HEK293 (cell line): ENCODE measurements around the gene MICALL1.
"Not testable (repeated sequence)": the region's sequence is repeated elsewhere in the genome, so short reads cannot be mapped to it uniquely, and the experiment has no call there.

ENCODE experiments used
- CTCF ChIA-PET: fragments of 350-600 bp; formaldehyde crosslinking; extraction: SDS; loops from one replicate; lab custom pipeline; 2021; ENCODE audit warnings: antibody characterized with exemption; lab: Yijun Ruan, JAX
- POLR2A ChIA-PET: fragments of 300-600 bp; formaldehyde crosslinking; extraction: SDS; loops from one replicate; lab custom pipeline; 2020; ENCODE audit warnings: antibody characterized with exemption, inconsistent platforms; lab: Yijun Ruan, JAX
- H3K27ac ChIP-seq: fragments of 200-500 bp; sonication (Bioruptor generic); 2 replicates; pipeline ENCODE4 v1.5.1; 2014; ENCODE audit warnings: low read depth, low read length, control low read depth, inconsistent platforms; ENCODE audit errors: extremely low read depth
- H3K36me3 ChIP-seq, 2 experiments: fragments of 200-500 bp in 1 of 2; sonication (Bioruptor generic) in 1 of 2; 1 replicate in 1 of 2; 2 replicates in 1 of 2; pipeline ENCODE4 v1.5.1; 2014 to 2017; ENCODE audit warnings: inconsistent platforms in 2 of 2, low read length in 2 of 2; ENCODE audit not compliant: control insufficient read depth in 2 of 2, insufficient read depth in 1 of 2
- H3K4me1 ChIP-seq: fragments of 200-500 bp; sonication (Bioruptor generic); 2 replicates; pipeline ENCODE4 v1.5.1; 2014; ENCODE audit warnings: mild to moderate bottlenecking, low read length, inconsistent platforms; ENCODE audit not compliant: control insufficient read depth, insufficient read depth
- H3K4me3 ChIP-seq: 2 replicates; pipeline ENCODE4 v1.5.1; 2011; ENCODE audit warnings: low read depth, mild to moderate bottlenecking, control low read depth, low read length, moderate library complexity
- H3K9me3 ChIP-seq: fragments of 200-500 bp; sonication (Bioruptor generic); 2 replicates; pipeline ENCODE4 v1.5.1; 2014; ENCODE audit warnings: low read depth, low read length, inconsistent platforms; ENCODE audit not compliant: control insufficient read depth, insufficient read depth
- GLI2 ChIP-seq: fragments of 450-650 bp; formaldehyde crosslinking; IDR thresholded peaks from 2 replicates; pipeline ENCODE4; 2017; ENCODE audit warnings: missing biosample characterization, missing genetic modification characterization, low read depth, borderline replicate concordance
- GLIS2 ChIP-seq: fragments of 450-650 bp; formaldehyde crosslinking; IDR thresholded peaks from 2 replicates; pipeline ENCODE4 v1.5.1; 2016; ENCODE audit warnings: missing biosample characterization, missing genetic modification characterization
- HOXD13 ChIP-seq: sonication (generic); formaldehyde crosslinking; IDR thresholded peaks from 2 replicates; pipeline ENCODE4 v1.8.0; 2022; ENCODE audit warnings: missing genetic modification reagents, borderline replicate concordance
- IKZF3 ChIP-seq: fragments of 450-650 bp; IDR thresholded peaks from 2 replicates; pipeline ENCODE4 v1.5.0; 2018; ENCODE audit warnings: missing biosample characterization, mild to moderate bottlenecking, missing genetic modification characterization, moderate library complexity
- PRDM1 ChIP-seq: fragments of 450-650 bp; formaldehyde crosslinking; IDR thresholded peaks from 2 replicates; pipeline ENCODE4; 2016; ENCODE audit warnings: missing biosample characterization, missing genetic modification characterization
- REPIN1 ChIP-seq: fragments of 450-650 bp; formaldehyde crosslinking; IDR thresholded peaks from 2 replicates; pipeline ENCODE4 v1.5.1; 2017; ENCODE audit warnings: missing biosample characterization, missing genetic modification characterization, low read depth
- SP3 ChIP-seq: fragments of 450-650 bp; formaldehyde crosslinking; IDR thresholded peaks from 2 replicates; pipeline ENCODE4 v1.5.1; 2016; ENCODE audit warnings: missing biosample characterization, missing genetic modification characterization
- SP7 ChIP-seq: fragments of 450-650 bp; formaldehyde crosslinking; IDR thresholded peaks from 2 replicates; pipeline ENCODE4 v1.5.1; 2016; ENCODE audit warnings: missing biosample characterization, missing genetic modification characterization
- ZNF175 ChIP-seq: fragments of 450-650 bp; formaldehyde crosslinking; IDR thresholded peaks from 2 replicates; pipeline ENCODE4 v1.5.1; 2016; ENCODE audit warnings: missing biosample characterization, missing genetic modification characterization
- ZNF324 ChIP-seq: fragments of 450-650 bp; formaldehyde crosslinking; IDR thresholded peaks from 2 replicates; pipeline ENCODE4 v1.5.1; 2016; ENCODE audit warnings: missing biosample characterization, missing genetic modification characterization
- ZNF335 ChIP-seq: fragments of 450-650 bp; formaldehyde crosslinking; conservative IDR thresholded peaks from 2 replicates; pipeline ENCODE4 v1.5.1; 2016; ENCODE audit warnings: missing biosample characterization, missing genetic modification characterization
- ZNF426 ChIP-seq: fragments of 450-650 bp; formaldehyde crosslinking; IDR thresholded peaks from 2 replicates; pipeline ENCODE4 v1.5.1; 2017; ENCODE audit warnings: missing biosample characterization, missing genetic modification characterization, mild to moderate bottlenecking, inconsistent platforms, moderate library complexity
- ZNF544 ChIP-seq: fragments of 450-650 bp; formaldehyde crosslinking; IDR thresholded peaks from 2 replicates; pipeline ENCODE4 v1.5.0; 2017; ENCODE audit warnings: missing biosample characterization, missing genetic modification characterization
- TF ChIP-seq, protein P1 (sequence below): fragments of 450-650 bp; formaldehyde crosslinking; IDR thresholded peaks from 2 replicates; pipeline ENCODE4 v1.5.1; 2016; ENCODE audit warnings: missing biosample characterization, missing genetic modification characterization, borderline replicate concordance
- TF ChIP-seq, protein P2 (sequence below): fragments of 450-650 bp; formaldehyde crosslinking; IDR thresholded peaks from 2 replicates; pipeline ENCODE4 v1.5.1; 2016; ENCODE audit warnings: missing biosample characterization, missing genetic modification characterization, low read depth
- TF ChIP-seq, protein P3 (sequence below): fragments of 450-650 bp; formaldehyde crosslinking; IDR thresholded peaks from 2 replicates; pipeline ENCODE4 v1.5.1; 2016; ENCODE audit warnings: missing biosample characterization, missing genetic modification characterization

The MICALL1 gene

DNA sequence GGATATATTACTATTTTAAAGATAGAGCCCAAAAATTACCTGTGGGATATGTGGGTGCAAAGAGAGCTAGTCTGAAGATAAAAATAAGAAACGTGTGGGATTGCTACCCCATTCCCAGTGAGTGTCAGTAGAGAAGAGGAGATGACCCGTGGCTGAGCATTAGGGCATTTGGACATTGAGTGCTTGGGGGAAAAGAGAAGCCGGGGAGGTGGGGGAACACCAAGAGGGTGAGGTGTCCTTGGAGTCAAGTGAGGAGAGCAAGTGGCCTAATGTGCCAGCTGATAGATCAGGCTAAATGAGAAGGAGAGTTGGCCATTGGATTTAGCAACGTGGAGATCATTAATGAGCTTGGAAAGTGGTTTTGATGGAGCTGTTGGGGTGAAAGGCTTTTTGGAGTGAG, 48.6 kb downstream of the MICALL1 start:
- H3K9me3 ChIP-seq, result no peaks in the 10 kb centered on the region
- H3K27ac ChIP-seq, result no peak overlapping the region
- H3K4me1 ChIP-seq, result 0 out of 2 replicates have a peak, but pooled peaks cover 4% of the 10 kb centered on the region
- TF ChIP-seq PRDM1 (peak; percentile 75), HOXD13 (CRISPR knock-in tag) (no peak)
- POLR2A ChIA-PET, result interaction anchor here (0.5 to 1.8 kb wide), 6 partner anchors 10 to 361 kb away, joined by 3 to 10 read pairs (median 6); partner anchors contain the start of genes LGALS1 and MICALL1
- H3K4me3 ChIP-seq, result peak overlapping the region; percentile 99
- CTCF ChIA-PET, result interaction anchor here (0.8 to 3.0 kb wide), 8 partner anchors 7 to 387 kb away, joined by 3 to 21 read pairs (median 6); no protein-coding TSS in a partner anchor
- peaks cover 19 to 34% of the 10 kb centered on the region in 2 experiments; a peak in 2 of 3 replicates for H3K36me3 ChIP-seq

DNA sequence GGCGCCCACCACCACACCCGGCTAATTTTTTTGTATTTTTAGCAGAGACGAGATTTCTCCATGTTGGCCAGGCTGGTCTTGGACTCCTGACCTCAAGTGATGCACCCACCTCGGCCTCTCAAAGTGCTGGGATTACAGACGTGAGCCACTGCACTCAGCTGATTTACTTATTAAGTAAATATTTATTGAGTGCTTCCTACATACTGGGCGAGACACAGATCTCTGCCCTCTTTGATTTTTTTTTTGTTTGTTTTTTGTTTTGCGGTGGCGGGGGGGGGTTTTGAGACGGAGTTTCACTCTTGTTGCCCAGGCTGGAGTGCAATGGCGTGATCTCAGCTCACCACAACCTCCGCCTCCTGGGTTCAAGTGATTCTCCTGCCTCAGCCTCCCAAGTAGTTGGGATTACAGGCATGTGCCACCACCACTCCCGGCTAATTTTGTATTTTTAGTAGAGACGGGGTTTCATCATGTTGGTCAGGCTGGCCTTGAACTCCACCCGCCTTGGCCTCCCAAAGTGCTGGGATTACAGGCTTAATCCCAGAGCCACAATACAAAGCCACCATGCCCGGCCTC, 49.8 kb downstream of the MICALL1 start:
- H3K4me3 ChIP-seq, POLR2A ChIA-PET, H3K4me1 ChIP-seq, H3K9me3 ChIP-seq, H3K27ac ChIP-seq: not testable (repeated sequence)
- peaks cover 31 to 44% of the 10 kb centered on the region in 2 experiments; a peak in 2 of 3 replicates for H3K36me3 ChIP-seq
- CTCF ChIA-PET, result interaction anchor here (1.2 to 3.0 kb wide), 4 partner anchors 8 to 44 kb away, joined by 4 to 21 read pairs (median 8); no protein-coding TSS in a partner anchor

DNA sequence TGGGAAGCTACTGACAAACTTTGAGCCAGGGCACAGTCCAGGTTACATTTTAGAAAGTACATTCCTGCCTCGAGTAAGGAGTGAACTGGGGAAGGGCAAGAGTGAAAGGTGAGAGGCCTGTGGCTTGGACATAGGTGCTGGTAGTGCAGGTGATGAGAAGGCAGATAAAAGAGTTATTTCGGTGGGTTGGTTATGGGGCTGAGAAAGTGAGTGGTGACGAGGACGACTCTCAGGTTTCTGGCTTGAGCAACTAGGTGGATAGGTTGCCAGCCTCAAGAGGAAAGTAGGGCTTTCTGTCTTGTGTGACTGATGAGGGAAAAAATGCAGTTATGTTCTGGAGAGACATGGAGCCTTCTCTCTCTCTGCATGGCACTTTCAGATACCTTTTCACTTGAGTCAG, 51.1 kb downstream of the MICALL1 start:
- ChIA-PET CTCF (no interaction called here), POLR2A (no interaction called here)
- TF ChIP-seq PRDM1 (peak; percentile 87), ZNF544 (tag by site-specific recombination) (no peak)
- TF ChIP-seq, protein P1, sequence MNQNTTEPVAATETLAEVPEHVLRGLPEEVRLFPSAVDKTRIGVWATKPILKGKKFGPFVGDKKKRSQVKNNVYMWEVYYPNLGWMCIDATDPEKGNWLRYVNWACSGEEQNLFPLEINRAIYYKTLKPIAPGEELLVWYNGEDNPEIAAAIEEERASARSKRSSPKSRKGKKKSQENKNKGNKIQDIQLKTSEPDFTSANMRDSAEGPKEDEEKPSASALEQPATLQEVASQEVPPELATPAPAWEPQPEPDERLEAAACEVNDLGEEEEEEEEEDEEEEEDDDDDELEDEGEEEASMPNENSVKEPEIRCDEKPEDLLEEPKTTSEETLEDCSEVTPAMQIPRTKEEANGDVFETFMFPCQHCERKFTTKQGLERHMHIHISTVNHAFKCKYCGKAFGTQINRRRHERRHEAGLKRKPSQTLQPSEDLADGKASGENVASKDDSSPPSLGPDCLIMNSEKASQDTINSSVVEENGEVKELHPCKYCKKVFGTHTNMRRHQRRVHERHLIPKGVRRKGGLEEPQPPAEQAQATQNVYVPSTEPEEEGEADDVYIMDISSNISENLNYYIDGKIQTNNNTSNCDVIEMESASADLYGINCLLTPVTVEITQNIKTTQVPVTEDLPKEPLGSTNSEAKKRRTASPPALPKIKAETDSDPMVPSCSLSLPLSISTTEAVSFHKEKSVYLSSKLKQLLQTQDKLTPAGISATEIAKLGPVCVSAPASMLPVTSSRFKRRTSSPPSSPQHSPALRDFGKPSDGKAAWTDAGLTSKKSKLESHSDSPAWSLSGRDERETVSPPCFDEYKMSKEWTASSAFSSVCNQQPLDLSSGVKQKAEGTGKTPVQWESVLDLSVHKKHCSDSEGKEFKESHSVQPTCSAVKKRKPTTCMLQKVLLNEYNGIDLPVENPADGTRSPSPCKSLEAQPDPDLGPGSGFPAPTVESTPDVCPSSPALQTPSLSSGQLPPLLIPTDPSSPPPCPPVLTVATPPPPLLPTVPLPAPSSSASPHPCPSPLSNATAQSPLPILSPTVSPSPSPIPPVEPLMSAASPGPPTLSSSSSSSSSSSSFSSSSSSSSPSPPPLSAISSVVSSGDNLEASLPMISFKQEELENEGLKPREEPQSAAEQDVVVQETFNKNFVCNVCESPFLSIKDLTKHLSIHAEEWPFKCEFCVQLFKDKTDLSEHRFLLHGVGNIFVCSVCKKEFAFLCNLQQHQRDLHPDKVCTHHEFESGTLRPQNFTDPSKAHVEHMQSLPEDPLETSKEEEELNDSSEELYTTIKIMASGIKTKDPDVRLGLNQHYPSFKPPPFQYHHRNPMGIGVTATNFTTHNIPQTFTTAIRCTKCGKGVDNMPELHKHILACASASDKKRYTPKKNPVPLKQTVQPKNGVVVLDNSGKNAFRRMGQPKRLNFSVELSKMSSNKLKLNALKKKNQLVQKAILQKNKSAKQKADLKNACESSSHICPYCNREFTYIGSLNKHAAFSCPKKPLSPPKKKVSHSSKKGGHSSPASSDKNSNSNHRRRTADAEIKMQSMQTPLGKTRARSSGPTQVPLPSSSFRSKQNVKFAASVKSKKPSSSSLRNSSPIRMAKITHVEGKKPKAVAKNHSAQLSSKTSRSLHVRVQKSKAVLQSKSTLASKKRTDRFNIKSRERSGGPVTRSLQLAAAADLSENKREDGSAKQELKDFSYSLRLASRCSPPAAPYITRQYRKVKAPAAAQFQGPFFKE (tag by site-specific recombination), result no peak
- 0 out of 2 replicates have a peak, but pooled peaks cover 4% of the 10 kb centered on the region for H3K4me1 ChIP-seq
- no peak overlapping the region for H3K27ac ChIP-seq
- H3K4me3 ChIP-seq, result no peak overlapping the region
- H3K9me3 ChIP-seq, result no peaks in the 10 kb centered on the region
- H3K36me3 ChIP-seq, result peaks cover 43 to 58% of the 10 kb centered on the region in 2 experiments; a peak in 2 of 3 replicates

DNA sequence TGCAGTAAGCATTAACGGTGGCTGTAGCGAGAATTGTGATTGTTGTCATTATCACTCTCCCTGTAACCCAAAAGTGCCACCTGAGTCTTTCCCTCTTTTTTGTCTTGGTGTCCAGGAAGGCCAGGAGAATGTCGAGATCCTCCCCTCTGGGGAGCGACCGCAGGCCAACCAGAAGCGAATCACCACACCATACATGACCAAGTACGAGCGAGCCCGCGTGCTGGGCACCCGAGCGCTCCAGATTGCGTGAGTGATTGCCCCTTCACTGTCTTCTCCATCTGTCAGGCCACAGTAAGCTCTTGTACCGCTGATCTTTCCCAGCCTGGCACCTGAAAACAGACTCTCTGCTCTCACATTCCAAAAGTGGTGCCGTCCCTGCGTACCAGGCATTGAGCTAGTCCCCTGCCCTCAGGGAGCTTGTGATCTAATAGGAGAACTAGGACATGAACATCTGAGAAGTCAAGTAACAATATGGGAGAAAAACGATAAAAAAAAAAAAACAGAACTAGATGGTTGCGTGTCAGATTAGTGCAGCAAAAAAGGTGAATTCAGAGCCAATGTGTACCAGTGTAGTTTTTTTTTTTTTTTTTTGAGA, 53.2 kb downstream of the MICALL1 start:
- Histone ChIP-seq H3K4me3 (no peak overlapping the region), H3K9me3 (no peaks in the 10 kb centered on the region), H3K27ac (no peak overlapping the region), H3K4me1 (0 out of 2 replicates have a peak, but pooled peaks cover 4% of the 10 kb centered on the region), H3K36me3 (peaks cover 60 to 71% of the 10 kb centered on the region in 2 experiments)
- ChIA-PET CTCF (interaction anchor here (0.7 to 1.1 kb wide), 2 partner anchors 93 to 142 kb away, joined by 4 to 6 read pairs; no protein-coding TSS in a partner anchor), POLR2A (interaction anchor here (0.6 to 0.7 kb wide), 3 partner anchors 31 to 261 kb away, joined by 3 to 4 read pairs (median 4); no protein-coding TSS in a partner anchor)
- TF ChIP-seq ZNF426 (tag by site-specific recombination), result no peak
- TF ChIP-seq ZNF335 (tag by site-specific recombination), result no peak
- TF ChIP-seq, protein P2, sequence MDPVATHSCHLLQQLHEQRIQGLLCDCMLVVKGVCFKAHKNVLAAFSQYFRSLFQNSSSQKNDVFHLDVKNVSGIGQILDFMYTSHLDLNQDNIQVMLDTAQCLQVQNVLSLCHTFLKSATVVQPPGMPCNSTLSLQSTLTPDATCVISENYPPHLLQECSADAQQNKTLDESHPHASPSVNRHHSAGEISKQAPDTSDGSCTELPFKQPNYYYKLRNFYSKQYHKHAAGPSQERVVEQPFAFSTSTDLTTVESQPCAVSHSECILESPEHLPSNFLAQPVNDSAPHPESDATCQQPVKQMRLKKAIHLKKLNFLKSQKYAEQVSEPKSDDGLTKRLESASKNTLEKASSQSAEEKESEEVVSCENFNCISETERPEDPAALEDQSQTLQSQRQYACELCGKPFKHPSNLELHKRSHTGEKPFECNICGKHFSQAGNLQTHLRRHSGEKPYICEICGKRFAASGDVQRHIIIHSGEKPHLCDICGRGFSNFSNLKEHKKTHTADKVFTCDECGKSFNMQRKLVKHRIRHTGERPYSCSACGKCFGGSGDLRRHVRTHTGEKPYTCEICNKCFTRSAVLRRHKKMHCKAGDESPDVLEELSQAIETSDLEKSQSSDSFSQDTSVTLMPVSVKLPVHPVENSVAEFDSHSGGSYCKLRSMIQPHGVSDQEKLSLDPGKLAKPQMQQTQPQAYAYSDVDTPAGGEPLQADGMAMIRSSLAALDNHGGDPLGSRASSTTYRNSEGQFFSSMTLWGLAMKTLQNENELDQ (tag by site-specific recombination), result no peak
- no peak for TF ChIP-seq GLI2
- TF ChIP-seq SP3 (tag by site-specific recombination), result no peak
- no peak for TF ChIP-seq GLIS2 (tag by site-specific recombination)
- no peak for TF ChIP-seq SP7 (tag by site-specific recombination)
- TF ChIP-seq HOXD13 (CRISPR knock-in tag), result no peak
- no peak for TF ChIP-seq IKZF3 (tag by site-specific recombination)
- no peak for TF ChIP-seq REPIN1 (tag by site-specific recombination)
- no peak for TF ChIP-seq ZNF324 (tag by site-specific recombination)
- TF ChIP-seq, protein P3, sequence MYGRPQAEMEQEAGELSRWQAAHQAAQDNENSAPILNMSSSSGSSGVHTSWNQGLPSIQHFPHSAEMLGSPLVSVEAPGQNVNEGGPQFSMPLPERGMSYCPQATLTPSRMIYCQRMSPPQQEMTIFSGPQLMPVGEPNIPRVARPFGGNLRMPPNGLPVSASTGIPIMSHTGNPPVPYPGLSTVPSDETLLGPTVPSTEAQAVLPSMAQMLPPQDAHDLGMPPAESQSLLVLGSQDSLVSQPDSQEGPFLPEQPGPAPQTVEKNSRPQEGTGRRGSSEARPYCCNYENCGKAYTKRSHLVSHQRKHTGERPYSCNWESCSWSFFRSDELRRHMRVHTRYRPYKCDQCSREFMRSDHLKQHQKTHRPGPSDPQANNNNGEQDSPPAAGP (tag by site-specific recombination), result no peak
- no peak for TF ChIP-seq ZNF175 (tag by site-specific recombination)
- TF ChIP-seq PRDM1, result no peak
